Upper lobe of left lung (tissue), 4 donors: Measurements from ENCODE around the gene SALL1.

Experiments
- POLR2A ChIP-seq, 4 donors: fragments of 450-650 bp; IDR thresholded peaks; one replicate each; pipeline ENCODE4 v1.5.1; 2016 to 2017; ENCODE audit warnings: antibody characterized with exemption in 4 of 4, mild to moderate bottlenecking in 2 of 4
- POLR2AphosphoS5 ChIP-seq, 2 donors: sonication (generic); formaldehyde crosslinking; IDR thresholded peaks; one replicate each; pipeline ENCODE4 v1.5.1; 2017; ENCODE audit warnings: antibody characterized with exemption in 2 of 2
- TF ChIP-seq, protein P1 (sequence below), 6 experiments: fragments of 450-650 bp in 4 of 6; fragments of 200-600 bp in 2 of 6; sonication (generic) in 2 of 6; IDR thresholded peaks; one replicate each; pipeline ENCODE4 v1.5.1; 2016 to 2019; ENCODE audit warnings: antibody characterized with exemption in 6 of 6

DNA sequence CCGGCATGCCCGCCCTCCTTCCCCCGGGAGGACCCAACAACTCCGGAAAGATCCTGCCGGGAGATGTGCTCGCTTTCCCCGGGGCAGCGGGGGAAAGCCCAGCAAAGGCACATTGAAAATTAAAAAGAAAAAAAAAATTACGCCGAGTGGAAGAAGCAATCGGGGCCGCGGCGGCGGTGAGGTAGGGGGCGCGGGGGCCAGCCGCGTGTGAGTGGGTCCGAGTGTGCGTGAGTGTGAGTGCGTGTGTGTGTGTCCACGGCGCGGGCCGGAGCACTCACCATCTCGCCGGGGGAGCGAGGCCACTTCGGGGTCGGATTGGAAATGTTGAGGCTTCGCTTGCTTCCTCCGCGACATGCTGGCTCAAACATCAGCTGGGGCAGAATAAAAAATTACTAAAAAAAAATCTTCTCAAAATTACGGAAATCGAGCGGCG is at the start of gene SALL1:
- TF ChIP-seq POLR2AphosphoS5 (IDR thresholded peaks at IDR 0.05) (no peak), POLR2A (IDR thresholded peaks at IDR 0.05) (no peak)
- TF ChIP-seq, protein P1, sequence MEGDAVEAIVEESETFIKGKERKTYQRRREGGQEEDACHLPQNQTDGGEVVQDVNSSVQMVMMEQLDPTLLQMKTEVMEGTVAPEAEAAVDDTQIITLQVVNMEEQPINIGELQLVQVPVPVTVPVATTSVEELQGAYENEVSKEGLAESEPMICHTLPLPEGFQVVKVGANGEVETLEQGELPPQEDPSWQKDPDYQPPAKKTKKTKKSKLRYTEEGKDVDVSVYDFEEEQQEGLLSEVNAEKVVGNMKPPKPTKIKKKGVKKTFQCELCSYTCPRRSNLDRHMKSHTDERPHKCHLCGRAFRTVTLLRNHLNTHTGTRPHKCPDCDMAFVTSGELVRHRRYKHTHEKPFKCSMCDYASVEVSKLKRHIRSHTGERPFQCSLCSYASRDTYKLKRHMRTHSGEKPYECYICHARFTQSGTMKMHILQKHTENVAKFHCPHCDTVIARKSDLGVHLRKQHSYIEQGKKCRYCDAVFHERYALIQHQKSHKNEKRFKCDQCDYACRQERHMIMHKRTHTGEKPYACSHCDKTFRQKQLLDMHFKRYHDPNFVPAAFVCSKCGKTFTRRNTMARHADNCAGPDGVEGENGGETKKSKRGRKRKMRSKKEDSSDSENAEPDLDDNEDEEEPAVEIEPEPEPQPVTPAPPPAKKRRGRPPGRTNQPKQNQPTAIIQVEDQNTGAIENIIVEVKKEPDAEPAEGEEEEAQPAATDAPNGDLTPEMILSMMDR (IDR thresholded peaks at IDR 0.05) = no peak
